T-cell (primary cell): ENCODE data around the gene PIK3R5. TPM values are rescaled to one million over a fixed set of nuclear protein-coding genes. Genes with fewer than 3 reads are reported as not detected.

Experiments used
- ATAC-seq, 4 experiments: fragments of 200-7000 bp in 3 of 4; fragments of 150-1000 bp in 1 of 4; cut with Tn5 transposase; replicated peaks in 1 of 4; 1 replicate in 3 of 4; 2 replicates in 1 of 4; pipeline ENCODE4 v1.10.0; 2021; ENCODE audit warnings: moderate library complexity in 3 of 4, mild to moderate bottlenecking in 2 of 4, moderate number of reproducible peaks in 1 of 4
- CTCF ChIA-PET, 2 donors: fragments of 300-600 bp; sonication (Branson Sonifier 250); formaldehyde crosslinking; loops; one replicate each; lab custom pipeline; 2022; ENCODE audit warnings: antibody characterized with exemption in 2 of 2; lab: Charles Lee
- POLR2A ChIA-PET, 2 donors: fragments of 300-600 bp; sonication (Branson Sonifier 250); formaldehyde crosslinking; loops; one replicate each; lab custom pipeline; 2022; ENCODE audit warnings: antibody characterized with exemption in 2 of 2; lab: Charles Lee
- DNase-seq, 35 experiments: peaks; one replicate each; pipeline versions ENCODE4 v3.0.0 to v3.0.0-alpha.2; 2013 to 2023
- H3K27ac ChIP-seq: one replicate; pipeline ENCODE4 v1.5.1; 2013; ENCODE audit warnings: low read length
- H3K27me3 ChIP-seq, 2 experiments: replicated peaks in 1 of 2; 1 replicate in 1 of 2; 2 replicates in 1 of 2; pipeline versions ENCODE4 v1.6.1 to v1.7.0; 2013; ENCODE audit warnings: low read length in 1 of 2, mixed read lengths in 1 of 2; ENCODE audit not compliant: control insufficient read depth in 2 of 2, insufficient read depth in 2 of 2; ENCODE audit errors: extremely low read depth in 1 of 2
- H3K36me3 ChIP-seq, 2 donors: 1 replicate in 1 of 2; 2 replicates in 1 of 2; pipeline versions ENCODE4 v1.6.1 to v1.7.0; 2013; ENCODE audit warnings: low read length in 1 of 2; ENCODE audit not compliant: control insufficient read depth in 2 of 2, insufficient read depth in 1 of 2; ENCODE audit errors: extremely low read depth in 1 of 2
- H3K4me1 ChIP-seq, 2 experiments: 1 replicate in 1 of 2; 2 replicates in 1 of 2; pipeline versions ENCODE4 v1.6.1 to v1.7.0; 2013; ENCODE audit warnings: low read length in 2 of 2, mixed read lengths in 1 of 2; ENCODE audit not compliant: insufficient read depth in 2 of 2, control insufficient read depth in 1 of 2; ENCODE audit errors: extremely low read depth in 1 of 2
- H3K4me3 ChIP-seq, 2 donors: 1 replicate in 1 of 2; 2 replicates in 1 of 2; pipeline versions ENCODE4 v1.5.1 to v1.7.0; 2013; ENCODE audit warnings: mild to moderate bottlenecking in 2 of 2, low read length in 1 of 2, moderate library complexity in 1 of 2; ENCODE audit not compliant: control insufficient read depth in 1 of 2; ENCODE audit errors: extremely low read depth in 1 of 2
- H3K9me3 ChIP-seq: 2 replicates; pipeline ENCODE4 v1.7.0; 2013
- H3K27ac Mint-ChIP-seq, 2 donors: one replicate each; pipeline ENCODE4 v1.8.0; 2020 to 2021; ENCODE audit warnings: mild to moderate bottlenecking in 2 of 2, mixed read lengths in 2 of 2
- H3K27me3 Mint-ChIP-seq, 2 donors: one replicate each; pipeline ENCODE4 v1.8.0; 2021 to 2022; ENCODE audit warnings: mixed read lengths in 2 of 2
- H3K36me3 Mint-ChIP-seq: one replicate; pipeline ENCODE4 v1.8.0; 2021; ENCODE audit warnings: mixed read lengths
- H3K4me1 Mint-ChIP-seq, 3 donors: one replicate each; pipeline ENCODE4 v1.8.0; 2020 to 2022; ENCODE audit warnings: mixed read lengths in 3 of 3, mild to moderate bottlenecking in 1 of 3
- H3K4me3 Mint-ChIP-seq, 3 donors: one replicate each; pipeline ENCODE4 v1.8.0; 2020 to 2022; ENCODE audit warnings: mild to moderate bottlenecking in 3 of 3, mixed read lengths in 3 of 3, moderate library complexity in 3 of 3
- H3K9me3 Mint-ChIP-seq, 3 donors: one replicate each; pipeline ENCODE4 v1.8.0; 2020 to 2022; ENCODE audit warnings: mixed read lengths in 3 of 3
- WGBS: methylation state at CpG from one replicate; pipeline ENCODE4 v1.1.5; 2013; ENCODE audit warnings: missing lambda C conversion rate; ENCODE audit not compliant: insufficient coverage; 5-methylcytosine and 5-hydroxymethylcytosine counted together
- total RNA-seq, 35 experiments: library from RNA in 6 of 35; stranded (reverse) in 6 of 35; fragments of 120-200 nt in 1 of 35; gene quantifications; one replicate each; pipeline versions ENCODE4 v1.2.1 to v1.2.4 and lab custom pipeline; 2013 to 2026

PIK3R5 gene
- total RNA-seq, 5 donors from 2014 or later (not counting 1 experiment from before 2014, with no cell fraction given), result 118 to 210 (median 151) TPM

DNA sequence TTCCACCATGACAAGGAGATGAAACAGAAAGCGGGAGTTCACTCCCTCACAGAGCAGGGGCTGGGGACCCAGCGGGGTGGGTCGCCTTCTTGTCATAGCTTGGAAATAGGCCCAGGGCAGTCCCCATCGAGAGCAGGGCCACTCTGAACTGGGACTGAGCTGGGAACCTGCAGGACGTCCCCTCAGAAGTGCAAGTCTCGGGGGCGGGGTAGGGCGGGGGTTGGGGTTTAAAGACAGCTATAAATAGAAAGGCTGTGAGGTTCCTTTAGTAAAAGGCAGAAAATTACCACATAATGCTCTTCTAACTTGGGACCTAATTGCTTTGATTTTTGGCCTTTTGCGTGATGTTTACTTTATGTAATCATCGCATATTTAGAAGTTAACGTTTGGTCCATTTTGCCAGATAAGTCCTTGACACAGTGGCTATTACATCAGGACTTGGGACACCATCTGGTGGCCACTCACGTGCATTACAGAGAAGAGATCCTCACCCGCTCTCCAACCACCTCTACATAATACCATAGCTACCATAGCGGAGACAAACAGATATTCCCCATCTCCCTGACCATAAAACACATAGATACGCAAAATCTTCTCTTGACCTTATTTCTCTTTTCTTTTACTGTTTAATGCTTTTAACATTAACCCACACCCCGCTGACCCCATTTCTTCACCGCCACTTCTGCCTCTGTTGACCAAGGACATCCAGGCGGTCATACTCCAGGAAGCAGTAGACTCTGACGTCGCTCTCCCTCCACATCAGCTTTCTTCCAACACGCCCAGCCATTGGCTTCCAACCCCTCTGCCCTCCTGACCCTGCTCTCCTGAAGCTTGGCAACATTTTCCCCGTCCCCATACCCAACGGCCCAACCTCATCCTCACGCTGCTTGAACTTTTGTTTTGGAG, 70.6 kb downstream of the PIK3R5 start:
- H3K36me3 Mint-ChIP-seq, result peaks cover 61% of the 10 kb centered on the region
- CTCF ChIA-PET, result interaction anchor here (0.6 to 1.7 kb wide), 6 partner anchors 9 to 110 kb away, joined by 3 to 5 read pairs (median 4); partner anchors contain the start of gene PIK3R6 (in 1 of the 2)
- Histone ChIP-seq H3K27ac (no peak overlapping the region), H3K4me3 (no peak overlapping the region), H3K36me3 (peaks cover 12 to 77% of the 10 kb centered on the region in 2 donors), H3K4me1 (peaks cover 48 to 63% of the 10 kb centered on the region in 2 experiments), H3K27me3 (no peaks in the 10 kb centered on the region), H3K9me3 (no peaks in the 10 kb centered on the region)
- no peaks in the 10 kb centered on the region for H3K27me3 Mint-ChIP-seq
- H3K27ac Mint-ChIP-seq, result peak overlapping the region; percentile 44 to 46
- no peaks in the 10 kb centered on the region for H3K9me3 Mint-ChIP-seq
- DNase-seq, result peak in 28 of 35 experiments; percentile 17 to 76 (median 44)
- WGBS, result 66% methylated on average over 15 of the region's 24 CpGs
- ATAC-seq, result no peak
- H3K4me3 Mint-ChIP-seq, result peak overlapping the region in 1 of 3 donors; percentile 62
- POLR2A ChIA-PET, result interaction anchor here (0.5 to 1.0 kb wide), 3 partner anchors 9 to 149 kb away, joined by 3 read pairs; partner anchors contain the start of gene PIK3R5 (in 1 of the 2)
- H3K4me1 Mint-ChIP-seq, result peaks cover 55 to 61% (median 57%) of the 10 kb centered on the region in 3 donors

DNA sequence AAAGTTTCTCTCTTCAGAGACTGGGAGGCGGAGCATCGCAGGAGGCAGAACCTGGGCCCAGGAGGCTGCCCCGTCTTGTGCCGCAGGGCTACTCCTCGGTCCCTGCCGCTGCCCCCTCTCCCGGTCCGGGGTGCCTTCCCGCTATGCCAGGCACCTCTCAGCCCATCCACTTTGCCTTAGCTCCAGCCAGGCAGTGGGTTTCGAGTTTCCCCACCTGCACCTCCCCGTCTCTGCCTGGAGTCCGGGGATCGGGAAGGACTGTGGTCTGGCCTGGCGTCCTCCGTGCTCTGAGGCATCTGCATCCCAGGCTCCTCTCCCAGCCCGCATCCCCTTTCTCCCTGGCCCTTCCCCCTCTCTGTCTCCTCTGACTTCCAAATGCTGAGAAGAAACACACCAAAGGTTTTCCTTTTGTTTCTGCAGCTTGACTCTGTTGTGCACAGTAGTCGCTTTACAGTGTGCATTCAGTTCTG, 71.3 kb downstream of the PIK3R5 start:
- Histone ChIP-seq H3K9me3 (no peaks in the 10 kb centered on the region), H3K27me3 (no peaks in the 10 kb centered on the region), H3K4me1 (peaks cover 42 to 57% of the 10 kb centered on the region in 2 experiments), H3K36me3 (peaks cover 18 to 82% of the 10 kb centered on the region in 2 donors), H3K4me3 (no peak overlapping the region), H3K27ac (no peak overlapping the region)
- H3K4me1 Mint-ChIP-seq, result peaks cover 48 to 55% (median 50%) of the 10 kb centered on the region in 3 donors
- H3K27me3 Mint-ChIP-seq, result no peaks in the 10 kb centered on the region
- H3K27ac Mint-ChIP-seq, result no peak overlapping the region
- no peaks in the 10 kb centered on the region for H3K9me3 Mint-ChIP-seq
- peaks cover 61% of the 10 kb centered on the region for H3K36me3 Mint-ChIP-seq
- no peak overlapping the region for H3K4me3 Mint-ChIP-seq
- DNase-seq (no peak), ATAC-seq (no peak)
- ChIA-PET POLR2A (no interaction called here), CTCF (interaction anchor here (0.6 to 1.1 kb wide), 4 partner anchors 27 to 71 kb away, joined by 3 to 5 read pairs (median 3); partner anchors contain the start of gene PIK3R6 (in 1 of the 2))
- 96% methylated on average over 16 of the region's 17 CpGs for WGBS

DNA sequence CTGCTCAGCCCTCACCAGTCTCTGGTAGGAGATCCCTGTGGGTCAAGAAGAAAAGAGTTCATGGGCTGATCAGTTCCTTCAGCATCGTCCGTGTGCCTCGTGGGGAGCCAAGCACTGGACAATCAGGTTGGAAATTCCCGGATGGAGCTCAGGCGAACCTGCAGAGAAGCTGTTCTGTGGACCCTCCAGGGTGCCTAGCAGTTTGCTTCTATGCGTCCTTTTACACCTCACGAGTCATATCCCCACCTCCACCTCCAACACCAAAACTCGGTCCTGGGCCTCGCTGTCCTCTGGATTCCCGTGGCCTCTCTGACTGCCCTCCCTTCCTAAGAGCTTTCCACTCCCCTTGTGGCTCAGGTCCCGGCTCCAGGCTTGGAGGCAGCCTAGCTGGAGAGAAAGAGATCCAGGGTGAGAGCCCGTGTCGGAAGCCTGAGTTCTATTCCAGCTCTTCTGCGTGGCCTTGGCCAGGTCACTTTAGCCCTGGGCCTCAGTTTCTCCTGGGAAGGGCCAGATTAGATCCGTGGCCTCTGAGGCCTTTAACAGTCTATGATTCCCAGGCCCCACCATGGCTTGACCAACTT, 71.8 kb downstream of the PIK3R5 start:
- peaks cover 22 to 88% of the 10 kb centered on the region in 2 donors for H3K36me3 ChIP-seq

DNA sequence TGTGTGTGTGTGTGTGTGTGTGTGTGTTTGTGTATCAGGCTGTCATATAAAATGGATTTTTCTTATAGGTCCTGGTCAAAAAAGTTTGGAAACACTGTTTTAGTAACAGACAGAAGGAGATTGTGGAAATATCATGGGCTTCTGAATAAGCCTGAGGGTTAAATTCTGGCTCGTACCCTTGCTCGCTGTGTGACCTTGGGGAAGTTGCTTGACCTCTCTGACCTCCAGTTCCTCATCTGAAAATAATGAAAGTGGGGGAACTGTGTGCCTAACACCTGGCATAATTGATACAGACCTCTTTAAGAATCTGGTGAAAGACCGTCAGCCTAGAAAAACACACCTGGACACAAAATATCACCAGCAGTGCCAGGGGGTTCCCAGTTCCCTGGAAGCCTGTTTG, 72.4 kb downstream of the PIK3R5 start:
- peaks cover 36 to 44% (median 38%) of the 10 kb centered on the region in 3 donors for H3K4me1 Mint-ChIP-seq
- DNase-seq (no peak), ATAC-seq (no peak)
- no peaks in the 10 kb centered on the region for H3K27me3 ChIP-seq
- POLR2A ChIA-PET, result no interaction called here
- H3K27ac ChIP-seq, result peak overlapping the region; percentile 32
- peaks cover 55% of the 10 kb centered on the region for H3K36me3 Mint-ChIP-seq
- peak overlapping the region in 1 of 2 donors; percentile 72 for H3K27ac Mint-ChIP-seq
- H3K9me3 Mint-ChIP-seq, result no peaks in the 10 kb centered on the region
- H3K4me3 Mint-ChIP-seq, result no peak overlapping the region
- WGBS, result no CpG with 5 or more reads among the region's 3 CpGs
- CTCF ChIA-PET, result no interaction called here
- no peaks in the 10 kb centered on the region for H3K9me3 ChIP-seq
- peaks cover 27 to 90% of the 10 kb centered on the region in 2 donors for H3K36me3 ChIP-seq
- H3K4me3 ChIP-seq, result no peak overlapping the region
- peaks cover 32 to 45% of the 10 kb centered on the region in 2 experiments for H3K4me1 ChIP-seq
- no peaks in the 10 kb centered on the region for H3K27me3 Mint-ChIP-seq

More for the DNA sequence above, 71.8 kb downstream of the PIK3R5 start:
- DNase-seq, result no peak
- whole genome bisulfite sequencing, result 95% methylated on average over 15 of the region's 15 CpGs
- Mint-ChIP-seq H3K4me3 (no peak overlapping the region), H3K4me1 (peaks cover 43 to 50% (median 45%) of the 10 kb centered on the region in 3 donors), H3K27me3 (no peaks in the 10 kb centered on the region), H3K9me3 (no peaks in the 10 kb centered on the region), H3K27ac (no peak overlapping the region), H3K36me3 (peaks cover 59% of the 10 kb centered on the region)
- Histone ChIP-seq H3K4me1 (peaks cover 39 to 51% of the 10 kb centered on the region in 2 experiments), H3K27me3 (no peaks in the 10 kb centered on the region), H3K9me3 (no peaks in the 10 kb centered on the region), H3K27ac (no peak overlapping the region), H3K4me3 (no peak overlapping the region)
- no peak for ATAC-seq
- CTCF ChIA-PET, result interaction anchor here in 1 of 2 donors (0.7 kb wide), 1 partner anchor 71 kb away, joined by 3 read pairs; no protein-coding TSS in a partner anchor
- POLR2A ChIA-PET, result no interaction called here

DNA sequence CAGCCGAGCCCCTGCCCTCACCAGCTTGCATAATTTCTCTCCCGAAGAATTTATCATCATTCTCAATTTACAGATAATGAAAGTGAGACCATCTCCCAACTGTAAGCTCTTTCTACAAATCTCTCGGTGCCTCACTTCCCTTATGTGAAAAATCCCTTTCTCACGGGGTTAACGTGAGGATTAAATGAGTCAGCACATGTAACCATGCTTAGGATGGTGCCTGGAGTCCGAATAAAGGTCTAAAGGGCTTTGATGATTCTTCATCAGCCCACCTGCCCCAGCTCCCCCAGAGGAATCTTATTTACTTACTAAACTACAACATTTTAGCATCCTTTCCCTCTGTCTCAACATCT, 73.2 kb downstream of the PIK3R5 start:
- H3K4me1 Mint-ChIP-seq, result peaks cover 29 to 36% (median 31%) of the 10 kb centered on the region in 3 donors
- H3K9me3 Mint-ChIP-seq, result no peaks in the 10 kb centered on the region
- 27% methylated on average over 2 of the region's 6 CpGs for WGBS
- H3K36me3 ChIP-seq, result peaks cover 28 to 88% of the 10 kb centered on the region in 2 donors
- H3K4me1 ChIP-seq, result peaks cover 25 to 37% of the 10 kb centered on the region in 2 experiments
- ChIA-PET POLR2A (no interaction called here), CTCF (no interaction called here)
- peak overlapping the region; percentile 32 for H3K27ac ChIP-seq
- peak overlapping the region; percentile 48 to 66 for H3K27ac Mint-ChIP-seq
- no peak overlapping the region for H3K4me3 Mint-ChIP-seq
- H3K27me3 Mint-ChIP-seq, result no peaks in the 10 kb centered on the region
- peaks cover 52% of the 10 kb centered on the region for H3K36me3 Mint-ChIP-seq
- no peak overlapping the region for H3K4me3 ChIP-seq
- no peaks in the 10 kb centered on the region for H3K9me3 ChIP-seq
- DNase-seq (no peak), ATAC-seq (no peak)
- no peaks in the 10 kb centered on the region for H3K27me3 ChIP-seq

DNA sequence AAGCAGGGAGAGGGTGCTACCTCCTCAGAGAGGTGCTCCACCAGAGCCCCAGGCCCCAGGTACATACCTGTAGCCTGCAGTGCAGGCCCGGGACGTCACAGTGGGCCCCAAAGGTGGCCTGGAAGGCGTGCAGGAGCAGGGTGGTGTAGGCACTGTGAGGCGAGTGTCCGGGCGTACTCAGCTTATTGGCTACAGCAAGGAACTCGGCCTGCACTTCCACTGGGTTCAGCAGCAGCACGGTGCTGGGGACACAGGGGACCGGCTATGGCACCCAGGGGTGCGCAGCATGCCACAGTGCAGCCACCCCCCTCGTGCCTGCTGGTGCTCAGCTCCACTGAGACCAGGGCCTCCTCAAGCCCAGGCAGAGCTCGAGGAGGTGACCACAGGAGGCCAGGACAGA, 74.8 kb downstream of the PIK3R5 start:
- POLR2A ChIA-PET, result interaction anchor here in 1 of 2 donors (0.5 kb wide), 1 partner anchor 30 kb away, joined by 6 read pairs; no protein-coding TSS in a partner anchor
- Mint-ChIP-seq H3K27ac (no peak overlapping the region), H3K27me3 (no peaks in the 10 kb centered on the region), H3K36me3 (peaks cover 50% of the 10 kb centered on the region), H3K9me3 (no peaks in the 10 kb centered on the region), H3K4me1 (peaks cover 12 to 20% (median 14%) of the 10 kb centered on the region in 3 donors), H3K4me3 (no peak overlapping the region)
- H3K4me3 ChIP-seq, result no peak overlapping the region
- ATAC-seq, result no peak
- no peak overlapping the region for H3K27ac ChIP-seq
- WGBS, result 96% methylated on average over 10 of the region's 12 CpGs
- H3K4me1 ChIP-seq, result peaks cover 9 to 25% of the 10 kb centered on the region in 2 experiments
- CTCF ChIA-PET, result interaction anchor here in 1 of 2 donors (0.8 kb wide), 1 partner anchor 85 kb away, joined by 4 read pairs; no protein-coding TSS in a partner anchor
- no peaks in the 10 kb centered on the region for H3K27me3 ChIP-seq
- H3K36me3 ChIP-seq, result peaks cover 24 to 86% of the 10 kb centered on the region in 2 donors
- no peaks in the 10 kb centered on the region for H3K9me3 ChIP-seq
- no peak for DNase-seq
